Superior temporal gyrus (tissue), 1 donor: ENCODE data around the gene KCNMA1.

Experiments
- DNase-seq: peaks from one replicate; pipeline ENCODE4 v3.0.0-alpha.2; 2016; ENCODE audit errors: extremely low spot score

Gene KCNMA1

DNA sequence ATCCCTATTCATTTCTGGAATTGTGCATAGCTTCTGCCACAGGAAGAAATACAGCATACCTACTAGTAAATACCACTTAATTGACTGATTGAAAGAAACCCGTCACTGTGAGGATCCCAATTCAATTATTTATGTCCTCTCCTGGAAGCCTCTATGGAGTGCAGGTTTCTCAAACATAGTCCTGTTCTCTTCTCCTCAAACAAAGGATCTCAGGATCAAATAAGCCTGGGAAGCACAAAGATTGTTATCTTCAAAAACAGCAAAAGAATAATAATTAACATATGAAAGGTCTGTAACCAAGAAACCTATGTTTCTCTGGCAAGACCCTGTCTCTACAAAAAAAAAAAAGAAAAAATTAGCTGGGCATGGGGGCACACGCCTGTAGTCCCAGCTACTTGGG, 127.3 kb downstream of the KCNMA1 start:
- DNase-seq, result no peak

DNA sequence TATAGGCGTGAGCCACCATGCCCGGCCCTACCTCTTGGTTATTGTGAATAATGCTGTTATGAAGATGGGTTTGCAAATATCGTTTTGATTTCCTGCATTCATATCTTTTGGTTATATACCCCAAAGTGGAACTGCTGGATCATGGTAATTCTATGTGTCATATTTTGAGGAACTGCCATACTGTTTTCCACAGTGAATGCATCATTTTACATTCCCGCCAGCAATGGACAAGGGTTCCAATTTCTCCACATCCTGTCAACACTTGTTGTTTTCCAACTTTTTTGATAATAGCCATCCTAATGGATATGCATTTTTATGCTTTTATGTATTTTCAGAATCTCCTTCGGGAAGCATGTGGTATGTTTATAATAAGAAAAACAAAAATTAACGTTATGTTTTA, 128.2 kb downstream of the KCNMA1 start:
- no peak for DNase-seq

DNA sequence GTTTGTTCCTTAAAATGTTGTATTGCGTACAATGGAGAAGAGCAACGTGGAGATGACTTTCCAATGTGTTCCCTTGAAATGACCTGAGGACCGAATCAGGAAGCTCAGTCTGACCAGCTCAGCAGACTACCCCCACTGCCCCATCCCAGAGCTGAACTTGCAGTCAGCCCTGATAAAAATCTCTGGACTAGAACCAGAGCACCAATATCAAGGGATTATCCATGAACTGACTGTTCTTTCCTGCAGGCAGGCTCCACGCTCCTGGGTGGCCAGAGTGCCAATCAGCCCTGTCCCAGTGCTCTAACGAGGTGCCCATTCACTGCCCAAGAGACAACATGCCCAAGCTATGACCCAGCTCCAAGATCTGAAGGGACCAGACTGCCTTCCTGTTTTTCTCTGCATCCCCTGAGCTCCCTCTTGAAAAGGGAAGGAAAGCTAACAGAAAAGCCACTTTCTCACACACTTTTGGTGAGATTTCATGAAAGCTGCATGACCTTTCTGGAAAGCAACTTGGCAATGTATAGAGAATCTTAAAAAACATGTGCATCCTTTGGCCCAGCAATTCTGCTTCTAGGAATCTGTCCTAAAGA, 130.2 kb downstream of the KCNMA1 start:
- no peak for DNase-seq

DNA sequence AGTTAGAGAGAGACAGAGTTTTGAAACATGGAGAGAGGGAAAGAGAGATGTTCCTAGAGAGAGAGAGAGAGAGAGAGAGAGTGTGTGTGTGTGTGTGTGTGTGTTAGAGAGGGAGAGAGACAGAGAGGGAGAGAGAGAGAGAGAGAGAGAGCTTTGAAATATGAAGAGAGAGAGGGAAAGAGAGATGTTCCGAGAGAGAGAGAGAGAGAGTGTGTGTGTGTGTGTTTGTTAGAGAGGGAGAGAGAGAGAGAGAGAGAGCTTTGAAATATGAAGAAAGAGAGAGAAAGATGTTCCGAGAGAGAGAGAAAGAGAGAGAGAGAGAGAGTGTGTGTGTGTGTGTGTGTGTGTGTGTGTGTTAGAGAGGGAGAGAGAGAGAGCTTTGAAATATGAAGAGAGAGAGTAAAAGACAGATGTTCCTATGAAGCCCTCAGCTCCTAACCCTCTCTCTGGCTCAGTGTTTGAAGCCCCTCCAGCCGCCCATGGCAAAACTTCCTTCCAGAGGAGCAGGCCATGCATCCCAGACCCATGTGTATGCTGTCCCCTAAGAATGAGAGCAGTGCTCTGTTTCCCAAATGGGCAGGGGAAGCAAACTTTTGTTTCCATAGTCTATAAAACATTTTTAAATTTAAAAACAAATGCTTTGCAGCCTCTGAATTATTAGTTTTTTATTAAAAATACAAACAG, 130.9 kb downstream of the KCNMA1 start:
- no peak for DNase-seq

DNA sequence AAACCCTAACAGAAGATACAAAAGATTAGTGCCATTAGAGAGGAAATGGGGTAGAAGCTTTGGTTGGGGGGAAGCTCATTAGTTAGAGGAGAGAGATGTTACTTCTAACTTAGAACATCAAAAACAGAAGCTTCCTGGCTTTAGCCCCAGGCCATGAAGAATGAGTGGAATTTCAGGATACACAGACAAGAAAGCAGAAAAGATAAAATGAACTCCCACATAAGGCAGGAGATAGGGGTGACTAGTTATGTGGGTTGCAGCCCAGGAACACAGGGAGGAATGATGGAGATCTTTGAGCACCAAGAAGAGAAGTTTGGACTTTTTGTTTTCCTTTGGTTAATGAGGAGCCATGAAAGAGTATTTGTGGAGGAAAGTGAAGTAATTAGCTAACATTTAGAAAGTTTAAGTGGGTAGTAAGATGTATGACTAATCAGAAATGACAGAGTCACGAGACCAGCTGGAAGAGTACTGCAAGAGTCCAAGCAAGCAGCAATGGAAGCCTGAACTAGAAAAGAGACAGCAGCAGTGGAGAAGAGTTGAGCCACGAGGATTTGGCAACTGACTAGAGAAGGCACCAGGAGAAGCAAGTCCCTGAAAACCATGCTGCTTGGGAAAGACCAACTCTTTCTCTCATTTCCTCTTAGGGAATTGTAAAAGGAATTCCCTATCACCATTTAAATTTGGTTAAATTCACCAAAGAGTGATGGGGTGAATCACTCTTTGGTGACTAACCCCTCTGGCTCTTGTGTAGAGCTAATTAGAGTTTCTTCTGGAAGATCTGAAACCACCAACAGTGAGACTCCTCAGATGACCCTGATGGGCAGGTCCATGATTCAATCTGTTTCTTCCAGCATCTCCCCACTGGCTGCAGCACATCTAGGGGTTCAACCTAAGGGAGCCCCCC, 131.9 kb downstream of the KCNMA1 start:
- DNase-seq, result no peak

DNA sequence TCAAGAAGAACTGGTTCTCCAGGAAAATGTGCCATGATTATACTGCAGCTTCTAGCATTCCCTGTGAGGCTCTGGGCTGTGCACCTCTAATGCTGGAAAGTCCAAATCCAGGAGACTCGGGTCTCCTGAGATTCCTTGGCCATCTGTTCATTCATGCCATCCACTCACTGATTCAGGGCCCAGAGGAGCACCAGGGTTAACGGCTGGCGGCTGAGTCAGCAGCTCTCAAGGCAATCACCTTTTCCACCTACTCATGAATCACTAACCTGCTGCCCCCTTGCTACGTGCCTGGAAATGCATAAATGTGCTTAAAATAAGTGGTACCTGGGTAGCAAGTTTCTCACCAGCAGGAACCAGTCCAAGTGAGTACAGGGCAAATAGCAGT, 132.7 kb downstream of the KCNMA1 start:
- no peak for DNase-seq

DNA sequence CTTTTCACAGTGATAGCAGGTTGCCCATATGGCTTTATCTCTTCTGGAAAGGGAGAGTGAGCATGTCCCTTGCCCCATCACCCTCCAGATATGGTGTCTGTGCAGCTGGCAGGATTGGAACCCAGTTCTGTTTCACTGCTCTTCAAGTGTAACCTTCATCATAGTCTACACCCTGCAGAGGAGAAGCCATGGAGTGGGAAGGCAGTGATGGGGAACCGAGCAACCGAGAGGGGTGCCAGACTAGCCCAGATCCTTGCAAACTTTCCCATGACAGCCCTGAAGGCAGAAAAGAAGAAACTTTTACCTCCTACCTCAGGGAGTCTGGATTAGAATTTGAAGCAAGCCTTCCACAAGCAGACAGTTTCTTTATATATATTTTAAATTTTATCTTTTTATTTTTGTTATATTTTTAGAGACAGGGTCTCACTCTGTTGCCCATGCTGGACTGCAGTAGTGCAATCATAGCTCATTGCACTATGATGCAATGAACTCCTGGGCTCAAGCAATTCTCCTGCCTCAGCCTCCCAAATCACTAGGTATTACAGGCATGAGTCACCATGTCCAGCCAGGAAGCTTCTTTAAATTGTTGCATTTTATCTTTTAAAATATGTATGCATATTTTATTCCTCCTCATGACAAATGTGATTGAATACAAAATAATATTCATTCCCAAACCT, 133.3 kb downstream of the KCNMA1 start:
- no peak for DNase-seq

DNA sequence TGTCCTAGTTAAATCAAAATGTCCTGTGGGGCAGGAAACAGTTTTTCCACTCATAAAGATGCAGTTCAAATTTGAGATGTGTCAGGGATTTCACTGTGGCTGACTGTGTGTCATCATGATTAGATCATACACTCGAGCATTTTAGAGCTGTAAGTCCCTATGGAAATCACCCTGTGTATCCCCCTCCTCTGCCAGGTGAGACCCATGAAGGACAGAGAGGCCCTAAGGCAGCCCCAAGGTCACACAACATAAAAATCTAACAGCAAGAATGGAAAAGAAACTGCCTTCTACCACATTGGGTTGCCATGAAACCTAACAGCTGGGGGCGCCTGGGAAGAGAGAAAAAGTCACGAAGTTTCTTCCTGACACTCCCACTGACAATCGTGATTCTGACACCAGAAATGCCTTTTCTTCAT, 135.8 kb downstream of the KCNMA1 start:
- no peak for DNase-seq

DNA sequence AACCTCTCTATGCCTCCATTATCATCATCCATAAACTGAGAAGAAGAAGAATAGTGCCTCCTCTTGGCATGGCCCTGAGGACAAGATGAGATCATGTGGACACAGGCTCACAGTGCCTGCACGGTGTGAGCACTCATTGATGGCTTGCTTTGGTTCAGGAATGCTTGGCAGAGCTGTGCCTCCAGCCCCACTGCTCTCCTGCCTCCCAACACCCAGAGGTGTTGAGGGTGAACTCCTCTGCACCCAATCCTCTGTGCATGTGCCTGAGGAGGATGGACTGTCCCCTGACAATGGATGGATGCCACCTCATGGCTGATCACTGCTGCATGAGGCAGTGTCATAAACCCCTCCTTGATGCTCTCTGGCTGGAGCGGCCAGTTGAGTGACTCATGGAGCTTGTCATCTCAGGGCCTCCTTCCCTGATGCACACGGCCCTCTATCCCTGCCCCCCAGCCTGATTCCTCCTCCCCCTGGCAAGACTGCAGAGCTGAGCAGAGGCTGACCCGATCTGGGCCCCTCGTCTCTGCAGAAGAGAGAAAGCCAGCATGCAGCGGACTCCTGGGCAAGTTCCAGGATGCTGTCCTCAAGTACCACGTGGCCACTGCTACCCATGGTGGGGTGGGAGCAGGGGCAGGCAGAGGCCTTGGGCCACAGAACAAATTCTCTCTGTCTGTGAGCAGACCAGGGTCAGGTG, 136.3 kb downstream of the KCNMA1 start:
- no peak for DNase-seq

DNA sequence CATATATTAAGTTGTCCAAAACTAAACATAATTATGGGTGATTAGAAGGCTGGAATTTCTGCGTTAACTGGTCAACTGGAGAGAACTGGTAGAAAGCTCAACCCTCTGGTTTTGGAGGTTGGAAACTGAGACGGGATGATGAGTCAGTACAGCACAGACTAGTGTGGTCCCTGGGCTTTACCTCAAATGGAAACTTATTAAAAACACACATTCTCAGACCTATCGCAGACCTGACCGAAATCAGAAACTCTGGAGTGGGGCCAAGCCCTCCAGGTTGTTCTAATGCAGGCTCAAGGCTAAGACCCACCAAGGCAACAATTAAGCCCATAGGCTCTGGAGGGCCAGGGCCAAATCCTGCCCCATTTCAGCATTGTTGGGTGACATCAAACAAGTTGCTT, 136.9 kb downstream of the KCNMA1 start:
- DNase-seq, result no peak

DNA sequence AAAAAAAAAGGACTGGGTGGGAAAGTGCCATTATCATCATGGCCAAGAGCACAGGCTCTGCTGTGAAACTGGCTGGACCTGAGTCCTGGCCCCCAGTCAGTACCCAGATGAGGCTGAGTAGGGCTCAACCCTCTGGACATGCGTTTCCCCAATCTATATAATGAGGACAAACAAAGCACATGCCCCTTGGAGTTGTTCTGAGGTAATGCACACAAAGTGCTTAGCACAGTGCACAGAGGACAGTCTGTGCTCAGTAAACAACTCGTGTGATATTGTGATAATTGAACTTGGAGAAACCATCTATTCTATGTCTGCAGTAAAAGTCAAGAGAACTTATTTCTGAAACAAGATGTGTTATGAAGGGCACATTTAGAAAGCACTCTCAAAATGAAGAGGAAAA, 138.8 kb downstream of the KCNMA1 start:
- no peak for DNase-seq

DNA sequence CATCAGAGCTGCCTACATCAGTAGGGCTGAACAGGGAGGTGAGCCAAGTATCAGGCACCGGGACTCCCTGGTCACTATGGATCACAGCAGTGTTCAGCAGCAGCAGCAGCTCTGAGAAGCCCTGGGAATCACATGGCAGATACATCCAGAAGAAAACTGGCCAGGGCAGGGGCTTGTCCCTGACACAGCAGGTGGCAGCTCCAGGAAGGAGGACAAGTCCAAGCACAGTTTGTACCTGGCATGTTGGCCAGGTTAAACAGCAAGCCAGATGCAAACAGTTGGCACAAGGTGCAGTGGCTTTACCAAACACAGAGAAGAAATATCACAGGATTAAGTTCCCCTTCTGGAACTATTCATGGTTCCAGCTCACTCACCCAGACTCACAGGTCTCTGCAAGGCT, 139.4 kb downstream of the KCNMA1 start:
- no peak for DNase-seq

DNA sequence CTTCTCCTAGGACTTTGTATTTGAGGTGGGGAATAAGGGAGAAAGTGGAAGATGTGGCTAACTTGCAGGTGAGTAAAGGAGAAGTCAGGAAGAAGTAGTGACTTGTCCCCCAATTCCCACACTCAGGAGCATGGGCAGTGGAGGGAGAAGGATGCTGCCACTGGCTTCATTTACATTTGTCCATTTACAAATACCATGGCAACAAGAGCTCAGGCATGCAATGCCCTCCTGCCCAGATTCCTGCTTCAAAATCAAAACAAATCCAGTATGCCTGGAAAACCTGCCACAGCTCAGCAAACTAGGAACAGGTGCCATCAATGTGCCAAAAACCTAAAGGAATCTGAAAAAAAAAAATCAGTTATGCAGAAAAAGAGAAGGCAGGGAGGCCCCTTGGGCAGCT, 139.9 kb downstream of the KCNMA1 start:
- no peak for DNase-seq

DNA sequence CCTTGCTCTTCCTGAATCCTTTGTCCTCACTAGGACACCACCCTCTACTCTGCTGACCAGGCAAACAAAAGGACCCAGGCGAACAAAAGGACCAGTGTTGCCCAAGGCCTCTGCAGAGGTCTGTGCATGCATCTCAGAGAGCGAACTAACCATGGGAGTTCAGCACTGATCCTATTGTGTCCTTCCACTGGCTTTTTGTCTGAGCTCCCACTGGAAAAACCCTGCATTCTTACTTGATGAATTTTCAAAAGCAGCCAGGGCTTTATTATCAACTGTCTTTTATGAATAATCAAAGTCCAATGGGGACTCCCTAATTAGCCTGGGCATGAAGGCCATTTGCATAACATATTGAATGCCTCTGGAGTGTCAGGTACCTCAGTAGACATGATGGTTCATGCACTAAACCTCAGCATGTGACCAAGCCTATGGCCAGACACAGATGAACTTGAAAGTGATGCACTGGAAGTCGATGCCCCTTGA, 140.6 kb downstream of the KCNMA1 start:
- DNase-seq, result peak; percentile 53

DNA sequence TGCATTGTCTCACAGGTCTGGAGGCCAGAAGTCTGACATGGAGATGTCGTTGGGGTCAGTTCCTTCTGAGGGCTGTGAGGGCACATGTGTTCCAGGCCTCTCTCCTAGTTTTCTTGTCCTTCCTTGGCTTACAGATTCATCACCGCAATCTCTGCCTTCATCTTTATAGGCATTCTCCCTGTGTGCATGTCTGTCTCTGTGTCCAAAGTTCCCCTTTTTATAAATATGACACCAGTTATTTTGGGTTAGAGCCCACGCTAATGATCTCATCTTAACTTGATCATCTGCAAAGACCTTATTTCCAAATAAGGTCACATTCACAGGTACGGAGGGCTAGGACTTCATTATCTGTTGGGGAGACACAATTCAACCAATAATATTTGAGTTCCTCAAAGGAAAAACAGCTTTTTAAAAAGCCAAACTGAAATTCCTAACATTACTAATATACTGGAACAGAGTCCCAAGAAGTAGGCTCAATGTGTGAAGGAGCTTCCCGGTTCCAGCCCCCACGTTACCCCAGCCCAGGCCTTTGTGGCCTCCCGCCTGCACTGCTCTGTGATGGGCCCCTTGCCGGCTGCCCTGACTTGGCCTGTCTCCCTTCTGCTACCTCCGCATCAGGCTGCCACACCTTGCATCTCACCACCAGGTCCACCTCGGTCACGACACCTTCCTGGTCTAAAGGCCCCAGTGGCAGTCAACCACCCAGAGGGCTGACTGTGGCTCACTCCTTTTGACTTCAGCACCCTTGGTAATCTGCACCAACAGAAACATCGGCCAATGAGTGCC, 142.7 kb downstream of the KCNMA1 start:
- no peak for DNase-seq

DNA sequence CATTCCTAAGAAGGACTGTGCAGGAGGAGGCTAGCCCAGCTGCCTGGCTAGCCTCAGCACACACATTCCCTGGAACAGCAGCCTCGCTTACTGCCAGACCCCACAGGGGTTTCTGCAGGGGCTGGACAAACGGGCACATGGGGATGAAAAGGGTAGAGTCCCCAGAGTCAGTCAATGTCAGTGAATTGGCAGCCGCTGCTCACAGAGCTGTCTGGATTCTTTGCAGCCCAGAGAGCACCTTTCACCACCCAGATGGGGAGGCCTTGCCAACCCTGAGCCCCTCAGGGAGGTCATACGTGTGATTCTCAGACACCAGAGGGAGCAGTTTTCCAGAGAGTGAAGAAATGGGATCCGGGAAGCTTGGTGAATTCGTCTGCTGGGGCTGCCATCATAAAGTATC, 143.3 kb downstream of the KCNMA1 start:
- DNase-seq, result no peak

DNA sequence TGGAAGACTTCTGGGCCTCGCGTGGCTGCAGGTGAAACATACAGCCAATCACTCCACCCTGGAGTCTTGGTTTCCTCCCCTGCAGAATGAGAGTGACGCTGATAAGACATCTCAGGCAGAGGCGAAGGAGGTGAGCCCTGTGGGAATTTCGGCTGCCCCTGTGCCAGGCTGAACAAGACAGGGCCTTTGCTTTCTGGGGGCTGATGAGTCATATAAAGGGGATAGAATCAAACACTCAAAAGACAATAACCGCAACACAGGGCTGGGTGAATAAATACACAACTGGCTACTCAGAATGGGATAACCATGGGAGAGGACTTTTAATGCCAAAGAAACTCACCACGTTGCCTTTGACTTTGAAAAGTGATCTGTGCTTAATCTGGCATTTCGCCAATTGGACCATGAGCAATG, 143.8 kb downstream of the KCNMA1 start:
- DNase-seq, result no peak

DNA sequence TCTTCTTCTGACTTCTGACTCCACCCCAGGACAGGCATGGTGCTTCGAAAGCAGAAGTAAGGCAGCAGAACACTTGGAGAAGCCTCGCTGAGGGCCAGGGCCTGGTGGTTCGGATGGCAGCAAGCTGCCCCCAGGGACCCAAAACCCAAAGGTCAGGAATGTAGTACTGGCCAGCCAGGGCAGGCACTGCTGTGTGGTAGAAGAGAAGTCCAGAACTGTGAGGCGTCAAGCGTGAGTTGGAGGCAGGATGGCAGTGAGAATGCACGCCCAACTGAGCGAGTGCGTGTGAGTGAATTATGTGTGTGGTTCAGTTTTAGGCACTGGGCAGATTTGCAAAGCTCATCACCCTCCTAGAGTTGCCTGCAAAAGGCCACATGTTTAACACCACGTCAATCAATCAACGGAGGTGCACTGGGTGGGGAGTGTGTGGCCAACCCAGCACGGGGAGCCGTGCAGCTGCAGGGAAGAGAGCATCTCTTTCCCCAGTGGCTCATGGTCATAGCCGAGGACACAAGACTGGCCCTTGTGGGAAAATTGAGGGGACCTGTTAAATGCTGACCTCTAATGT, 144.3 kb downstream of the KCNMA1 start:
- no peak for DNase-seq

DNA sequence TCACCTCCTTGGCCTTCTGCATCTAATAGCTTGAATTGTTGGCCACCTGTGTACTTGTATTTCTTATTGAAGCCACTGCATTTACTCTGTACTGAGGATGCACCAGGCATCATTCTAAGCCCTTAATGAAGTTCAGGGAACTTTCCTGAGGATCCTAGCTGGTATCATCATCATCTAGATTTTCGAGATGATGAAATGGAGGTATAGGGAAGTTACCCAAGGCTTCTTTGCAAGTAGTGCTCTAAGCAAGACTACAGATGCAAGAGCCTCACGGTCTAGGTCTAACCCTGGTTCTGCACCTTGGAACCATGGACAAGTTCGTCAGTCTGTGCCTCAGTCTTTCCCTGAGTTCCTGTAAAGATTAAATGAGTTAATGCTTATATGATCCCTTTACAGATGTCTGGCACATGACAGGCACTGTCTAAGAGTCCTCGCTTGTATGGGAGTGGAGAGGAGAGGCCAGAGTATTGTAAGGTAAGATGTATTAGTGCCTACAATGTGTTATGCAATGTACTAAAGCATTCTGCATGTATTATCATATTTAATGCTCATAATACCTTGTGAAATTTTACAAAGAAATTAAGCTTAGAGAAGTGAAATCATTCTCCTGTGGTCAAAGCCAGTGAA, 145.1 kb downstream of the KCNMA1 start:
- DNase-seq, result no peak
